ACC112 (cell line): ENCODE data around the gene TMEM131.
"Not testable (repeated sequence)": the region's sequence is repeated elsewhere in the genome, so short reads cannot be mapped to it uniquely, and the experiment has no call there.

Source experiments
- H2AFZ ChIP-seq: fragments of 200-600 bp; sonication (generic); one replicate; pipeline ENCODE4 v1.6.0; 2017; ENCODE audit warnings: antibody characterized with exemption, low read length; ENCODE audit not compliant: unreplicated experiment
- H3K27ac ChIP-seq: fragments of 200-600 bp; sonication (generic); 2 replicates; pipeline ENCODE4 v1.5.1; 2014; ENCODE audit warnings: low read depth, mild to moderate bottlenecking, antibody characterized with exemption, low read length, moderate library complexity
- H3K27me3 ChIP-seq: fragments of 200-600 bp; sonication (generic); 2 replicates; pipeline ENCODE4 v1.6.1; 2014; ENCODE audit warnings: mild to moderate bottlenecking, antibody characterized with exemption, low read length, moderate library complexity, mixed read lengths; ENCODE audit not compliant: insufficient read depth
- H3K36me3 ChIP-seq: fragments of 200-600 bp; sonication (generic); 2 replicates; pipeline ENCODE4 v1.6.1; 2016; ENCODE audit warnings: mild to moderate bottlenecking, antibody characterized with exemption, low read length, moderate library complexity, mixed read lengths; ENCODE audit not compliant: insufficient read depth
- H3K4me1 ChIP-seq: fragments of 200-600 bp; sonication (generic); one replicate; pipeline ENCODE4 v1.6.1; 2016; ENCODE audit warnings: low read length, mixed read lengths; ENCODE audit not compliant: insufficient read depth, unreplicated experiment, control insufficient read depth
- H3K4me3 ChIP-seq: fragments of 200-600 bp; sonication (generic); 2 replicates; pipeline ENCODE4 v1.5.1; 2014; ENCODE audit warnings: mild to moderate bottlenecking, low read depth, low read length
- H3K79me2 ChIP-seq: fragments of 200-600 bp; sonication (generic); one replicate; pipeline ENCODE4 v1.6.0; 2016; ENCODE audit warnings: low read length; ENCODE audit not compliant: control insufficient read depth, unreplicated experiment, insufficient read depth

Gene TMEM131

GRCh38 chr2:97995734-97996624 is at the start of gene TMEM131:
TMEM131 (minus strand) TSS chr2:97995948; CDS start chr2:97995662, 286 bp downstream.
- Histone ChIP-seq H3K4me3 (peak within 1 kb of the TSS; percentile 88), H3K27me3 (no peaks in the 10 kb centered on the region), H3K27ac (peak within 1 kb of the TSS; percentile 85), H3K79me2 (peaks cover 40% of the 10 kb centered on the region), H3K4me1 (no peaks in the 10 kb centered on the region), H3K36me3 (no peaks in the 10 kb centered on the region), H2AFZ (peak within 1 kb of the TSS; percentile 82)

- not testable (repeated sequence) for H3K79me2 ChIP-seq, H3K36me3 ChIP-seq, H3K4me1 ChIP-seq, H2AFZ ChIP-seq, H3K4me3 ChIP-seq, H3K27ac ChIP-seq
- H3K27me3 ChIP-seq = peaks cover 21% of the 10 kb centered on the region; the same call in 1 of the 2 replicates
Measured at GRCh38 chr2:98044730-98045129, 49.0 kb upstream of the TMEM131 start.

- Histone ChIP-seq H3K4me1 (no peaks in the 10 kb centered on the region), H3K4me3 (no peak overlapping the region), H3K27ac (no peak overlapping the region), H3K36me3 (no peaks in the 10 kb centered on the region), H3K27me3 (peaks cover 21% of the 10 kb centered on the region; the same call in 1 of the 2 replicates), H2AFZ (no peak overlapping the region), H3K79me2 (no peaks in the 10 kb centered on the region)
Measured at GRCh38 chr2:98043101-98043500, 47.4 kb upstream of the TMEM131 start.

- Histone ChIP-seq H3K36me3 (no peaks in the 10 kb centered on the region), H3K79me2 (no peaks in the 10 kb centered on the region), H2AFZ (no peak overlapping the region), H3K4me1 (no peaks in the 10 kb centered on the region), H3K4me3 (no peak overlapping the region), H3K27ac (no peak overlapping the region), H3K27me3 (peaks cover 21% of the 10 kb centered on the region; the same call in 1 of the 2 replicates)
Measured at GRCh38 chr2:98040331-98040939, 44.7 kb upstream of the TMEM131 start.

GRCh38 chr2:98039085-98039756 is 43.5 kb upstream of the TMEM131 start:
- H3K27me3 ChIP-seq = peaks cover 21% of the 10 kb centered on the region; the same call in 1 of the 2 replicates
- H3K27ac ChIP-seq = no peak overlapping the region
- no peaks in the 10 kb centered on the region for H3K4me1 ChIP-seq
- H3K4me3 ChIP-seq = no peak overlapping the region
- H3K36me3 ChIP-seq = no peaks in the 10 kb centered on the region
- no peak overlapping the region for H2AFZ ChIP-seq
- no peaks in the 10 kb centered on the region for H3K79me2 ChIP-seq

- peaks cover 12% of the 10 kb centered on the region; the same call in 1 of the 2 replicates for H3K27me3 ChIP-seq
- H3K36me3 ChIP-seq = no peaks in the 10 kb centered on the region
Measured at GRCh38 chr2:98037666-98038336, 42.1 kb upstream of the TMEM131 start.

GRCh38 chr2:98037206-98037605 is 41.5 kb upstream of the TMEM131 start:
- Histone ChIP-seq H3K79me2 (no peaks in the 10 kb centered on the region), H3K27me3 (peaks cover 11% of the 10 kb centered on the region; the same call in 1 of the 2 replicates), H3K4me1 (no peaks in the 10 kb centered on the region), H3K27ac (no peak overlapping the region), H3K4me3 (no peak overlapping the region), H3K36me3 (no peaks in the 10 kb centered on the region), H2AFZ (no peak overlapping the region)

More at GRCh38 chr2:98037666-98038336, 42.1 kb upstream of the TMEM131 start:
- H3K4me1 ChIP-seq = no peaks in the 10 kb centered on the region
- H3K79me2 ChIP-seq = no peaks in the 10 kb centered on the region
- no peak overlapping the region for H3K4me3 ChIP-seq
- no peak overlapping the region for H3K27ac ChIP-seq
- H2AFZ ChIP-seq = no peak overlapping the region

GRCh38 chr2:98036349-98037000 is 40.7 kb upstream of the TMEM131 start:
- Histone ChIP-seq H3K4me3 (no peak overlapping the region), H3K27me3 (peaks cover 4% of the 10 kb centered on the region; the same call in 1 of the 2 replicates), H3K27ac (no peak overlapping the region), H3K79me2 (no peaks in the 10 kb centered on the region), H3K36me3 (no peaks in the 10 kb centered on the region), H2AFZ (no peak overlapping the region), H3K4me1 (no peaks in the 10 kb centered on the region)

GRCh38 chr2:98034745-98035144 is 39.0 kb upstream of the TMEM131 start:
- H3K4me1 ChIP-seq = no peaks in the 10 kb centered on the region
- H3K27me3 ChIP-seq = no peaks in the 10 kb centered on the region
- H3K36me3 ChIP-seq = no peaks in the 10 kb centered on the region
- no peak overlapping the region for H3K4me3 ChIP-seq
- H3K79me2 ChIP-seq = no peaks in the 10 kb centered on the region
- no peak overlapping the region for H2AFZ ChIP-seq
- H3K27ac ChIP-seq = no peak overlapping the region

- H3K27me3 ChIP-seq = no peaks in the 10 kb centered on the region
- no peaks in the 10 kb centered on the region for H3K79me2 ChIP-seq
- H3K4me3 ChIP-seq = no peak overlapping the region
- peaks cover 18% of the 10 kb centered on the region for H3K4me1 ChIP-seq
- no peak overlapping the region for H2AFZ ChIP-seq
- no peaks in the 10 kb centered on the region for H3K36me3 ChIP-seq
- no peak overlapping the region for H3K27ac ChIP-seq
Measured at GRCh38 chr2:98032086-98032485, 36.3 kb upstream of the TMEM131 start.
